Liver (tissue), 9 donors: Measurements from ENCODE around the gene B3GNT5. TPM values are rescaled to one million over a fixed set of nuclear protein-coding genes. Genes with fewer than 3 reads are reported as not detected.

ENCODE experiments used
- DNase-seq: peaks from one replicate; pipeline ENCODE4 v3.0.0-alpha.2; 2017; ENCODE audit warnings: low spot score
- H3K27ac ChIP-seq, 2 donors: one replicate each; pipeline ENCODE4 v1.7.0; 2013; ENCODE audit warnings: inconsistent platforms in 2 of 2, low read length in 2 of 2, control low read depth in 1 of 2, low read depth in 1 of 2, mild to moderate bottlenecking in 1 of 2
- H3K27me3 ChIP-seq, 4 donors: one replicate each; pipeline versions ENCODE4 v1.6.1 to v1.7.0; 2013; ENCODE audit warnings: low read length in 3 of 4, inconsistent platforms in 1 of 4, mild to moderate bottlenecking in 1 of 4, moderate library complexity in 1 of 4; ENCODE audit not compliant: control insufficient read depth in 4 of 4, insufficient read depth in 4 of 4
- H3K36me3 ChIP-seq, 4 donors: one replicate each; pipeline versions ENCODE4 v1.6.1 to v1.7.0; 2013; ENCODE audit warnings: low read length in 3 of 4, mild to moderate bottlenecking in 3 of 4, low read depth in 1 of 4, moderate library complexity in 1 of 4; ENCODE audit not compliant: control insufficient read depth in 4 of 4, insufficient read depth in 3 of 4
- H3K4me1 ChIP-seq, 4 donors: one replicate each; pipeline versions ENCODE4 v1.6.1 to v1.7.0; 2013; ENCODE audit warnings: low read length in 3 of 4, mild to moderate bottlenecking in 3 of 4, moderate library complexity in 1 of 4; ENCODE audit not compliant: control insufficient read depth in 4 of 4, insufficient read depth in 4 of 4
- H3K4me3 ChIP-seq, 3 donors: one replicate each; pipeline versions ENCODE4 v1.6.1 to v1.7.0; 2013; ENCODE audit warnings: low read length in 3 of 3, control low read depth in 1 of 3, low read depth in 1 of 3, mild to moderate bottlenecking in 1 of 3
- H3K9ac ChIP-seq, 2 donors: one replicate each; pipeline ENCODE4 v1.7.0; 2013; ENCODE audit warnings: low read length in 2 of 2, mild to moderate bottlenecking in 2 of 2, moderate library complexity in 2 of 2, control low read depth in 1 of 2, low read depth in 1 of 2
- H3K9me3 ChIP-seq, 4 donors: one replicate each; pipeline versions ENCODE4 v1.6.1 to v1.7.0; 2013; ENCODE audit warnings: low read length in 3 of 4; ENCODE audit not compliant: control insufficient read depth in 4 of 4
- ATF3 ChIP-seq: IDR thresholded peaks from 2 replicates; pipeline ENCODE4 v1.6.1; 2016; ENCODE audit warnings: antibody characterized with exemption
- EGR1 ChIP-seq, 2 donors: IDR thresholded peaks; 2 replicates each; pipeline ENCODE4 v1.6.1; 2016 to 2018; ENCODE audit warnings: antibody characterized with exemption in 2 of 2, low read depth in 2 of 2
- FOXA1 ChIP-seq: IDR thresholded peaks from 2 replicates; pipeline ENCODE4 v1.6.1; 2016; ENCODE audit warnings: antibody characterized with exemption
- HNF4A ChIP-seq, 2 donors: conservative IDR thresholded peaks; 2 replicates each; pipeline ENCODE4 v1.6.1; 2016; ENCODE audit warnings: antibody characterized with exemption in 2 of 2, mild to moderate bottlenecking in 2 of 2
- HNF4G ChIP-seq: IDR thresholded peaks from 2 replicates; pipeline ENCODE4 v1.6.1; 2016; ENCODE audit warnings: antibody characterized with exemption
- JUND ChIP-seq, 2 donors: IDR thresholded peaks; 2 replicates each; pipeline ENCODE4 v1.6.1; 2016; ENCODE audit warnings: antibody characterized with exemption in 2 of 2
- NR2F2 ChIP-seq: IDR thresholded peaks from 2 replicates; pipeline ENCODE4 v1.6.1; 2016; ENCODE audit warnings: antibody characterized with exemption
- RAD21 ChIP-seq, 2 donors: IDR thresholded peaks; 2 replicates each; pipeline ENCODE4 v1.6.1; 2016; ENCODE audit warnings: antibody characterized with exemption in 2 of 2, mild to moderate bottlenecking in 2 of 2
- RXRA ChIP-seq, 2 donors: IDR thresholded peaks; 2 replicates each; pipeline ENCODE4 v1.6.1; 2017 to 2018; ENCODE audit warnings: antibody characterized with exemption in 2 of 2, mild to moderate bottlenecking in 1 of 2
- SP1 ChIP-seq: IDR thresholded peaks from 2 replicates; pipeline ENCODE4 v1.6.1; 2018; ENCODE audit warnings: antibody characterized with exemption, mild to moderate bottlenecking
- TAF1 ChIP-seq: conservative IDR thresholded peaks from 2 replicates; pipeline ENCODE4 v1.6.1; 2016; ENCODE audit warnings: antibody characterized with exemption, mild to moderate bottlenecking
- YY1 ChIP-seq: IDR thresholded peaks from 2 replicates; pipeline ENCODE4 v1.6.1; 2016; ENCODE audit warnings: antibody characterized with exemption, mild to moderate bottlenecking
- WGBS: extraction: QIAGEN DNeasy Blood & Tissue Kit; methylation state at CpG from one replicate; pipeline ENCODE4 v1.1.7; 2013; 5-methylcytosine and 5-hydroxymethylcytosine counted together
- polyA plus RNA-seq, 2 donors: library from polyadenylated mRNA; stranded (reverse) in 1 of 2; unstranded in 1 of 2; fragments of 200-250 nt in 1 of 2; fragments of >200 nt in 1 of 2; fragmentation: Nextera tagmentation in 1 of 2; extraction: Ambion mirVana in 1 of 2; gene quantifications; one replicate each; pipeline versions ENCODE4 v1.2.1 to v1.2.3, GENCODE V29; 2013 to 2015
- total RNA-seq, 2 donors: library from RNA; depleted of rRNA; stranded (reverse); fragments of >200 nt; gene quantifications; one replicate each; pipeline ENCODE4 v1.2.3, GENCODE V29; 2014
- TF ChIP-seq, protein P1 (sequence below): IDR thresholded peaks from 2 replicates; pipeline ENCODE4 v1.6.1; 2016; ENCODE audit warnings: antibody characterized with exemption
- TF ChIP-seq, protein P2 (sequence below): IDR thresholded peaks from 2 replicates; pipeline ENCODE4 v1.6.1; 2016; ENCODE audit warnings: antibody characterized with exemption
- TF ChIP-seq, protein P3 (sequence below): fragments of 150-350 bp; IDR thresholded peaks from 2 replicates; pipeline ENCODE4 v1.5.1; 2017; ENCODE audit warnings: improper control_type of control experiment, low read depth, low read length; ENCODE audit not compliant: missing input control
- TF ChIP-seq, protein P4 (sequence below): IDR thresholded peaks from 2 replicates; pipeline ENCODE4 v1.6.1; 2016; ENCODE audit warnings: antibody characterized with exemption, mild to moderate bottlenecking
- donor health status: healthy.
- donor health status: healthy.
- donor health status: healthy.
- donor health status: healthy.
- donor health status: healthy.

Gene B3GNT5
- total and polyA plus RNA-seq, 4 donors = 0.22 to 1.8 (median 0.53) TPM

DNA sequence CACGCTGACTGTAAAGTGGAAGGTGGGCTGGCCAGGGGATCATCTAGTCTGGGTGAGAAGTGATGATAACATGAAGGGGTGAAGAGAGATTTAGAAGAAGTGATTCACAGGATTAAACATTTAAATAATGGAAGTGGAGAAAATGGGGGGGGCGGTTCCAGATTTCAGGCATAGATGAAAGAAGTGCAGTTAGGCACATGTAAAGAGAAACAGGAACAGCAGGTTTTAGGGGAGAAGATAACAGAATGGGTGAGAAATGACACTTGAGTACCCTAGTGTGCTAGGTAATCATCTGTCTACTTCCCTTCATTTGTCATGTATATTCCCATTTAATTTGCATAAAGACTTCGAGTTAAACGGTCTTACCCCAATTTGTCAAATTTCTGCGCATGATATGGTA, 15.3 kb downstream of the B3GNT5 start:
- Histone ChIP-seq H3K4me1 (peaks cover 0 to 2% (median 0%) of the 10 kb centered on the region in 4 donors), H3K9ac (no peak overlapping the region), H3K4me3 (no peak overlapping the region), H3K27ac (no peak overlapping the region), H3K27me3 (peaks cover 0 to 3% (median 0%) of the 10 kb centered on the region in 4 donors), H3K36me3 (no peaks in the 10 kb centered on the region), H3K9me3 (no peaks in the 10 kb centered on the region)
- 72% methylated on average over 5 of the region's 5 CpGs for WGBS
- TF ChIP-seq NR2F2 = no peak
- no peak for TF ChIP-seq YY1
- TF ChIP-seq TAF1 = no peak
- TF ChIP-seq EGR1 (IDR thresholded peaks at IDR 0.05; ENCODE audit: low read depth in 2 of 2) = no peak
- TF ChIP-seq FOXA1 = no peak
- no peak for TF ChIP-seq HNF4G
- no peak for TF ChIP-seq HNF4A (conservative IDR thresholded peaks at IDR 0.05)
- TF ChIP-seq, protein P1, sequence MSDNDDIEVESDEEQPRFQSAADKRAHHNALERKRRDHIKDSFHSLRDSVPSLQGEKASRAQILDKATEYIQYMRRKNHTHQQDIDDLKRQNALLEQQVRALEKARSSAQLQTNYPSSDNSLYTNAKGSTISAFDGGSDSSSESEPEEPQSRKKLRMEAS = no peak
- TF ChIP-seq SP1 = no peak
- no peak for TF ChIP-seq JUND (IDR thresholded peaks at IDR 0.05)
- TF ChIP-seq, protein P2, sequence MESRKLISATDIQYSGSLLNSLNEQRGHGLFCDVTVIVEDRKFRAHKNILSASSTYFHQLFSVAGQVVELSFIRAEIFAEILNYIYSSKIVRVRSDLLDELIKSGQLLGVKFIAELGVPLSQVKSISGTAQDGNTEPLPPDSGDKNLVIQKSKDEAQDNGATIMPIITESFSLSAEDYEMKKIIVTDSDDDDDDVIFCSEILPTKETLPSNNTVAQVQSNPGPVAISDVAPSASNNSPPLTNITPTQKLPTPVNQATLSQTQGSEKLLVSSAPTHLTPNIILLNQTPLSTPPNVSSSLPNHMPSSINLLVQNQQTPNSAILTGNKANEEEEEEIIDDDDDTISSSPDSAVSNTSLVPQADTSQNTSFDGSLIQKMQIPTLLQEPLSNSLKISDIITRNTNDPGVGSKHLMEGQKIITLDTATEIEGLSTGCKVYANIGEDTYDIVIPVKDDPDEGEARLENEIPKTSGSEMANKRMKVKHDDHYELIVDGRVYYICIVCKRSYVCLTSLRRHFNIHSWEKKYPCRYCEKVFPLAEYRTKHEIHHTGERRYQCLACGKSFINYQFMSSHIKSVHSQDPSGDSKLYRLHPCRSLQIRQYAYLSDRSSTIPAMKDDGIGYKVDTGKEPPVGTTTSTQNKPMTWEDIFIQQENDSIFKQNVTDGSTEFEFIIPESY = no peak
- TF ChIP-seq, protein P3, sequence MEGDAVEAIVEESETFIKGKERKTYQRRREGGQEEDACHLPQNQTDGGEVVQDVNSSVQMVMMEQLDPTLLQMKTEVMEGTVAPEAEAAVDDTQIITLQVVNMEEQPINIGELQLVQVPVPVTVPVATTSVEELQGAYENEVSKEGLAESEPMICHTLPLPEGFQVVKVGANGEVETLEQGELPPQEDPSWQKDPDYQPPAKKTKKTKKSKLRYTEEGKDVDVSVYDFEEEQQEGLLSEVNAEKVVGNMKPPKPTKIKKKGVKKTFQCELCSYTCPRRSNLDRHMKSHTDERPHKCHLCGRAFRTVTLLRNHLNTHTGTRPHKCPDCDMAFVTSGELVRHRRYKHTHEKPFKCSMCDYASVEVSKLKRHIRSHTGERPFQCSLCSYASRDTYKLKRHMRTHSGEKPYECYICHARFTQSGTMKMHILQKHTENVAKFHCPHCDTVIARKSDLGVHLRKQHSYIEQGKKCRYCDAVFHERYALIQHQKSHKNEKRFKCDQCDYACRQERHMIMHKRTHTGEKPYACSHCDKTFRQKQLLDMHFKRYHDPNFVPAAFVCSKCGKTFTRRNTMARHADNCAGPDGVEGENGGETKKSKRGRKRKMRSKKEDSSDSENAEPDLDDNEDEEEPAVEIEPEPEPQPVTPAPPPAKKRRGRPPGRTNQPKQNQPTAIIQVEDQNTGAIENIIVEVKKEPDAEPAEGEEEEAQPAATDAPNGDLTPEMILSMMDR = no peak
- no peak for TF ChIP-seq RAD21 (IDR thresholded peaks at IDR 0.05)
- TF ChIP-seq ATF3 = no peak
- no peak for TF ChIP-seq RXRA (IDR thresholded peaks at IDR 0.05)
- TF ChIP-seq, protein P4, sequence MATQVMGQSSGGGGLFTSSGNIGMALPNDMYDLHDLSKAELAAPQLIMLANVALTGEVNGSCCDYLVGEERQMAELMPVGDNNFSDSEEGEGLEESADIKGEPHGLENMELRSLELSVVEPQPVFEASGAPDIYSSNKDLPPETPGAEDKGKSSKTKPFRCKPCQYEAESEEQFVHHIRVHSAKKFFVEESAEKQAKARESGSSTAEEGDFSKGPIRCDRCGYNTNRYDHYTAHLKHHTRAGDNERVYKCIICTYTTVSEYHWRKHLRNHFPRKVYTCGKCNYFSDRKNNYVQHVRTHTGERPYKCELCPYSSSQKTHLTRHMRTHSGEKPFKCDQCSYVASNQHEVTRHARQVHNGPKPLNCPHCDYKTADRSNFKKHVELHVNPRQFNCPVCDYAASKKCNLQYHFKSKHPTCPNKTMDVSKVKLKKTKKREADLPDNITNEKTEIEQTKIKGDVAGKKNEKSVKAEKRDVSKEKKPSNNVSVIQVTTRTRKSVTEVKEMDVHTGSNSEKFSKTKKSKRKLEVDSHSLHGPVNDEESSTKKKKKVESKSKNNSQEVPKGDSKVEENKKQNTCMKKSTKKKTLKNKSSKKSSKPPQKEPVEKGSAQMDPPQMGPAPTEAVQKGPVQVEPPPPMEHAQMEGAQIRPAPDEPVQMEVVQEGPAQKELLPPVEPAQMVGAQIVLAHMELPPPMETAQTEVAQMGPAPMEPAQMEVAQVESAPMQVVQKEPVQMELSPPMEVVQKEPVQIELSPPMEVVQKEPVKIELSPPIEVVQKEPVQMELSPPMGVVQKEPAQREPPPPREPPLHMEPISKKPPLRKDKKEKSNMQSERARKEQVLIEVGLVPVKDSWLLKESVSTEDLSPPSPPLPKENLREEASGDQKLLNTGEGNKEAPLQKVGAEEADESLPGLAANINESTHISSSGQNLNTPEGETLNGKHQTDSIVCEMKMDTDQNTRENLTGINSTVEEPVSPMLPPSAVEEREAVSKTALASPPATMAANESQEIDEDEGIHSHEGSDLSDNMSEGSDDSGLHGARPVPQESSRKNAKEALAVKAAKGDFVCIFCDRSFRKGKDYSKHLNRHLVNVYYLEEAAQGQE = no peak
- DNase-seq = no peak

- DNase-seq = no peak
- WGBS = 91% methylated on average over 13 of the region's 13 CpGs
- no peak overlapping the region for H3K27ac ChIP-seq
- no peaks in the 10 kb centered on the region for H3K36me3 ChIP-seq
- H3K9ac ChIP-seq = no peak overlapping the region
- peaks cover 0 to 2% (median 0%) of the 10 kb centered on the region in 4 donors for H3K4me1 ChIP-seq
- H3K4me3 ChIP-seq = no peak overlapping the region
- peaks cover 0 to 3% (median 0%) of the 10 kb centered on the region in 4 donors for H3K27me3 ChIP-seq
- no peaks in the 10 kb centered on the region for H3K9me3 ChIP-seq
- TF ChIP-seq, protein P2 = no peak
- TF ChIP-seq, protein P1 = no peak
- TF ChIP-seq FOXA1 = no peak
- TF ChIP-seq EGR1 (IDR thresholded peaks at IDR 0.05; ENCODE audit: low read depth in 2 of 2) = no peak
- TF ChIP-seq NR2F2 = no peak
- TF ChIP-seq, protein P3 = no peak
- TF ChIP-seq YY1 = no peak
- TF ChIP-seq HNF4G = no peak
- TF ChIP-seq TAF1 = no peak
- TF ChIP-seq JUND (IDR thresholded peaks at IDR 0.05) = no peak
- TF ChIP-seq RAD21 (IDR thresholded peaks at IDR 0.05) = no peak
Measured at GRCh38 chr3:183269345-183269744, 16.3 kb downstream of the B3GNT5 start.
